NCI-H524 (cell line): Measurements from ENCODE around the gene MYBBP1A.

Experiments used
- DNase-seq, 2 experiments: peaks; one replicate each; lab custom pipeline; 2025; lab: John Stamatoyannopoulos, UW

MYBBP1A gene

GRCh38 chr17:4518901-4519300 is 36.3 kb downstream of the MYBBP1A start:
- peak in 1 of 2 experiments; percentile 37 for DNase-seq

- DNase-seq, result no peak
These were observed 38.4 kb downstream of the MYBBP1A start for GRCh38 chr17:4516735-4517134.

- no peak for DNase-seq
These were observed 39.7 kb downstream of the MYBBP1A start for GRCh38 chr17:4515501-4515900.

- DNase-seq, result no peak
These were observed 40.4 kb downstream of the MYBBP1A start for GRCh38 chr17:4514779-4515178.

GRCh38 chr17:4514206-4514605 is 41.0 kb downstream of the MYBBP1A start:
- DNase-seq, result no peak

- DNase-seq, result no peak
These were observed 41.8 kb downstream of the MYBBP1A start for GRCh38 chr17:4513113-4514032.

GRCh38 chr17:4512156-4513112 is 42.8 kb downstream of the MYBBP1A start:
- DNase-seq, result no peak

- no peak for DNase-seq
These were observed 43.8 kb downstream of the MYBBP1A start for GRCh38 chr17:4511199-4511932.

- no peak for DNase-seq
These were observed 44.6 kb downstream of the MYBBP1A start for GRCh38 chr17:4510618-4510941.

- no peak for DNase-seq
These were observed 45.1 kb downstream of the MYBBP1A start for GRCh38 chr17:4509923-4510617.

- DNase-seq, result no peak
These were observed 45.8 kb downstream of the MYBBP1A start for GRCh38 chr17:4509401-4509800.

GRCh38 chr17:4508207-4508606 is 47.0 kb downstream of the MYBBP1A start:
- no peak for DNase-seq

GRCh38 chr17:4507361-4508111 is 47.6 kb downstream of the MYBBP1A start:
- DNase-seq, result no peak

- no peak for DNase-seq
These were observed 48.3 kb downstream of the MYBBP1A start for GRCh38 chr17:4506892-4507291.

GRCh38 chr17:4506175-4506813 is 48.9 kb downstream of the MYBBP1A start:
- no peak for DNase-seq

- no peak for DNase-seq
These were observed 50.0 kb downstream of the MYBBP1A start for GRCh38 chr17:4505187-4505586.

- DNase-seq, result no peak
These were observed 51.0 kb downstream of the MYBBP1A start for GRCh38 chr17:4504188-4504587.

GRCh38 chr17:4503283-4504025 is 51.7 kb downstream of the MYBBP1A start:
- no peak for DNase-seq

- DNase-seq, result peak in 1 of 2 experiments; percentile 25
These were observed 52.6 kb downstream of the MYBBP1A start for GRCh38 chr17:4502466-4503154.
